HG02852 (cell line): Measurements from ENCODE around the gene NTN4.
"Not testable (repeated sequence)": the region's sequence is repeated elsewhere in the genome, so short reads cannot be mapped to it uniquely, and the experiment has no call there.

Source experiments
- ATAC-seq: cut with Tn5 transposase; IDR thresholded peaks from one replicate; pipeline ENCODE4 v1.9.1; 2021; ENCODE audit warnings: mild to moderate bottlenecking, moderate library complexity; ENCODE audit not compliant: unreplicated experiment

NTN4 gene

GRCh38 chr12:95630496-95630895 lies 160.1 kb downstream of the NTN4 start:
- no peak for ATAC-seq

- ATAC-seq, result no peak
Observed at GRCh38 chr12:95629392-95629791, 161.2 kb downstream of the NTN4 start.

- ATAC-seq, result no peak
Observed at GRCh38 chr12:95626854-95627253, 163.7 kb downstream of the NTN4 start.

- no peak for ATAC-seq
Observed at GRCh38 chr12:95625012-95625411, 165.6 kb downstream of the NTN4 start.

GRCh38 chr12:95624589-95624988 lies 166.0 kb downstream of the NTN4 start:
- no peak for ATAC-seq

GRCh38 chr12:95623554-95624170 lies 166.9 kb downstream of the NTN4 start:
- ATAC-seq, result no peak

GRCh38 chr12:95622879-95623278 lies 167.7 kb downstream of the NTN4 start:
- no peak for ATAC-seq

- ATAC-seq, result no peak
Observed at GRCh38 chr12:95621725-95622124, 168.8 kb downstream of the NTN4 start.

- no peak for ATAC-seq
Observed at GRCh38 chr12:95620171-95620570, 170.4 kb downstream of the NTN4 start.

- ATAC-seq, result not testable (repeated sequence)
Observed at GRCh38 chr12:95616470-95616869, 174.1 kb downstream of the NTN4 start.

GRCh38 chr12:95615749-95616148 lies 174.8 kb downstream of the NTN4 start:
- no peak for ATAC-seq

GRCh38 chr12:95614390-95614982 lies 176.1 kb downstream of the NTN4 start:
- ATAC-seq, result no peak

GRCh38 chr12:95613021-95613420 lies 177.5 kb downstream of the NTN4 start:
- ATAC-seq, result no peak

- no peak for ATAC-seq
Observed at GRCh38 chr12:95611676-95612309, 178.8 kb downstream of the NTN4 start.

GRCh38 chr12:95608252-95609033 lies 182.1 kb downstream of the NTN4 start:
- no peak for ATAC-seq
